GM19467 (cell line): ENCODE data around the gene LIME1.
"Not testable (repeated sequence)": the region's sequence is repeated elsewhere in the genome, so short reads cannot be mapped to it uniquely, and the experiment has no call there.

Source experiments
- ATAC-seq: cut with Tn5 transposase; IDR thresholded peaks from one replicate; pipeline ENCODE4 v1.9.1; 2021; ENCODE audit warnings: mild to moderate bottlenecking, moderate library complexity; ENCODE audit not compliant: unreplicated experiment

LIME1 gene

DNA sequence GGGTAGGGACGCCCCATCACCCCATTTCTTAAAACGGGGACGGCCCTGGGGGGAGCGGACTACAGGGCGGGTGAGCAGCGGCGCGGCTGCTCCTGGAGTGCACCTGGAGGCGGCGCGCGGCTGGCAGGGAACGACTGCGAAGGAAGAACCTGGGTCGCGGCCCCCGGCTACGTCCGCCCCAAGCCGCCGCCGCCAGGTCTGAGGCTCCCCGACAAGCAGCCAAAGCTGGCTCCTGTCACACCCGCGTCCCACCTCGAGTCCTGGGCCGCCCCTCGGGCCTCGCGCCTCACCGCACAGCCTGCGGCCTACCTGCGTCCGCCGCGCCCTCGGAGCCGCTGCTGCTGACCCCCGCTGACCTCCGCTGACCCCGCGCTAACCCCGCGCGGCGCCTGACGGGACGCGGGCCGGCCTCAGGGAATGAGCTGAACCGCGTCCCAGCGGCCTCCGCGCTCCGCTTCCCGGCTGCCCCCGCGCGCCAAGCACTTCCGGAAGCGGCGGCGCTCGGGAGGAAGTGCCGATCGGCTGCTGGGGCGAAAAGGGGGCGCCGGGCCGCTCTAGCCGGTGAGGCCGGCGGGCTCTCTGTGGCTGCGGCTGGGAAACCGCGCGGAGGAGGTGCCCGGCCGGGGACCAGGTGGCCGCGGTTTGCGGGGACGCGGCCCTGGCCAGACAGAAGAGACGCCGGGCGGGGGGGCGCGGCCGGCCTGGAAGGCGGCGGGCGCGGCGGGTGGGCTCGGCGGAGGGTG lies 28.7 kb upstream of the LIME1 start, which contains the start of the genes ARFRP1 and ZGPAT:
Gene ARFRP1, minus strand, starts transcription at position 419 of the 743 bp plus-strand sequence. CDS start 885 bp downstream, outside the sequence.
Gene ZGPAT, plus strand, starts transcription at position 482 of the 743 bp plus-strand sequence. CDS start 542 bp downstream, outside the sequence.
- peak; percentile 61 for ATAC-seq

DNA sequence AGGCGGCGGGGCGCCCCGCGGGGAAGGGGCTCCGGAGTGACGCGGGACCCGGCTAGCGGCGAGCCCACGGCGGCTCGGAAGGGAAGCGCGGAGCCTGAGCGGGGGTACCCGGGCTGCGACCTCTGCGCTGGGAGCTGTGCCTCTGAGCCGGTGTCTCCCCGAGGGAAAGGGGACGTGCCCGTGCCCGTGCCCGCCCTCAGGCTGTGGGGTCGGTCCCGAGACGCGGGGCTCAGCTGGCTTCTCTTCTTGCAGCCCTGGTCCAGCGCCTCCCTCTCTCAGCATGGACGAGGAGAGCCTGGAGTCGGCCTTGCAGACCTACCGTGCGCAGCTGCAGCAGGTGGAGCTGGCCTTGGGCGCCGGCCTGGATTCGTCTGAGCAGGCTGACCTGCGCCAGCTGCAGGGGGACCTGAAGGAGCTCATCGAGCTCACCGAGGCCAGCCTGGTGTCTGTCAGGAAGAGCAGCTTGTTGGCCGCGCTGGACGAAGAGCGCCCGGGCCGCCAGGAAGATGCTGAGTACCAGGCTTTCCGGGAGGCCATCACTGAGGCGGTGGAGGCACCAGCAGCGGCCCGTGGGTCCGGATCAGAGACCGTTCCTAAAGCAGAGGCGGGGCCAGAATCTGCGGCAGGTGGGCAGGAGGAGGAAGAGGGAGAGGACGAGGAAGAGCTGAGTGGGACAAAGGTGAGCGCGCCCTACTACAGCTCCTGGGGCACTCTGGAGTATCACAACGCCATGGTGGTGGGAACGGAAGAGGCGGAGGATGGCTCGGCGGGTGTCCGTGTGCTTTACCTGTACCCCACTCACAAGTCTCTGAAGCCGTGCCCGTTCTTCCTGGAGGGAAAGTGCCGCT lies 27.9 kb upstream of the LIME1 start:
- ATAC-seq = peak; percentile 5

DNA sequence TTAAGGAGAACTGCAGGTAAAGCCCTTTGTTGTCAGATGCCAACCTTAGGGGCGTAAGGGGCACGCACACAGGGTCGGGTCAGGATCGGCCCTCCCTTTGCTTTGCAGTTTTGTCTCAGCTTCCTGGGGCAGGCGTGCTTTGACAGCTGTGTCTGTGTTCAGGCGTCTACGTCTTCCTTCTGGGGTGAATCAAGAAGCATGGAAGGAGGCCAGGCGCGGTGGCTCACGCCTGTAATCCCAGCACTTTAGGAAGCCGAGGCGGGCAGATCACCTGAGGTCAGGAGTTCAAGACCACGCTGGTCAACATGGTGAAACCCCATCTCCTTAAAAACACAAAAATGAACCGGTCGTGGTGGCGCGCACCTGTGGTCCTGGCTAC lies 27.3 kb upstream of the LIME1 start:
- ATAC-seq = no peak

GRCh38 chr20:63711085-63711645 lies 25.3 kb upstream of the LIME1 start:
- no peak for ATAC-seq

GRCh38 chr20:63712191-63712590 lies 24.3 kb upstream of the LIME1 start:
- no peak for ATAC-seq

DNA sequence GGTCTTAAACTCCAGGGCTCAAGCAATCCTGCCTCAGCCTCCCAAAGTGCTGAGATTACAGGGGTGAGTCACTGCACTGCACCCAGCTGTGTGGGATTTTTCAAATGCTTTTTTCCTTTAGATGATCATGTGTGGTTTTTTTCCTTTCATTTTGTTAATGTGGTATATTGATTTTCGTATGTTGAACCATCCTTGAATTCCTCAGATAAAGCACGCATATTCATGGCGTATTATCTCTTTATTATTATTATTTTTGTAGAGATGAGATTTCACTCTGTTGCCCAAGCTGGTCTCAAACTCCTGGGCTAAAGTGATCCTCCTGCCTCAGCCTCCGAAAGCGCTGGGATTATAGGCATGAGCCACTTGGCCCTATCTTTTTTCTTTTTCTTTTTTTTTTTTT lies 21.6 kb upstream of the LIME1 start:
- no peak for ATAC-seq

DNA sequence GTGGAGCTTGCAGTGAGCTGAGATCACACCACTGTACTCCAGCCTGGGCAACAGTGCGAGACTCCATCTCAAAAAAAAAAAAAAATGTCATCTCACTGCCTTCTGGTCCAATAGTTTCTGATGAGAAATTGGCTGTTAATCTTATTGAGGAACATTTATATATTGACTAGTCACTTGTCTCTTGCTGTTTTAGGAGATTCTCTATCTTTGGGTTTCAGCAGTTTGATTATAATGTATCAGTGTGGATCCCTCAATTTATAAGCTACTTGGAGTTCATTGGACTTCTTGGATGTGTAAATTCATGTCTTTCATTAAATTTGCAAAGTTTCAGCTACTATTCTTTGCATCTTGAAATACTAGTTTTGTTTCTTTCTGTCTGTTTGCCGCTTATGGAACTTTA lies 17.5 kb upstream of the LIME1 start:
- ATAC-seq = no peak

DNA sequence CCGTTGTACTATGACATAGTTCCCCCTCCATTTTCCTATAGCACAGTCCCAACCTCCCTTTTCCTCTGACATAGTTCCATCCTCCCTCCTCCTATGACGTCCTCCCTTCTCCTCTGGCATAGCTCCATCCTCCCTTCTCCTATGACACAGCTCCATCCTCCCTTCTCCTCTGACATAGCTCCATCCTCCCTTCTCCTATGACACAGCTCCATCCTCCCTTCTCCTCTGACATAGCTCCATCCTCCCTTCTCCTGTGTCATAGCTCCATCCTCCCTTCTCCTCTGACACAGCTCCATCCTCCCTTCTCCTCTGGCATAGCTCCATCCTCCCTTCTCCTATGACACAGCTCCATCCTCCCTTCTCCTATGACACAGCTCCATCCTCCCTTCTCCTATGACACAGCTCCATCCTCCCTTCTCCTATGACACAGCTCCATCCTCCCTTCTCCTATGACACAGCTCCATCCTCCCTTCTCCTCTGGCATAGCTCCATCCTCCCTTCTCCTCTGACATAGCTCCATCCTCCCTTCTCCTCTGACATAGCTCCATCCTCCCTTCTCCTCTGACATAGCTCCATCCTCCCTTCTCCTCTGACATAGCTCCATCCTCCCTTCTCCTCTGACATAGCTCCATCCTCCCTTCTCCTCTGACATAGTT lies 13.4 kb upstream of the LIME1 start:
- not testable (repeated sequence) for ATAC-seq

- ATAC-seq = not testable (repeated sequence)
Observed at GRCh38 chr20:63730189-63730733, 6.2 kb upstream of the LIME1 start.

DNA sequence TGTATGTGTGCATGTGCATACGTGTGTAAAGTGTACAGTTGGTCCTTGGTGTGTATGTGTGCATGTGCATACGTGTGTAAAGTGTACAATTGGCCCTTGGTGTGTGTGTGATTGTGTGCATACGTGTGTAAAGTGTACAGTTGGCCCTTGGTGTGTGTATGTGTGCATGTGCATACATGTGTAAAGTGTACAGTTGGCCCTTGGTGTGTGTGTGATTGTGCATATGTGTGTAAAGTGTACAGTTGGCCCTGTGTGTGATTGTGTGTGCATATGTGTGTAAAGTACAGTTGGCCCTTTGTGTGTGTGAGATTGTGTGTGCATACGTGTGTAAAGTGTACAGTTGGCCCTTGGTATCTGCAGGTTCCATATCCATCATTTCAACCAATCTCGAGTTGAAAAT lies 5.1 kb upstream of the LIME1 start:
- no peak for ATAC-seq

DNA sequence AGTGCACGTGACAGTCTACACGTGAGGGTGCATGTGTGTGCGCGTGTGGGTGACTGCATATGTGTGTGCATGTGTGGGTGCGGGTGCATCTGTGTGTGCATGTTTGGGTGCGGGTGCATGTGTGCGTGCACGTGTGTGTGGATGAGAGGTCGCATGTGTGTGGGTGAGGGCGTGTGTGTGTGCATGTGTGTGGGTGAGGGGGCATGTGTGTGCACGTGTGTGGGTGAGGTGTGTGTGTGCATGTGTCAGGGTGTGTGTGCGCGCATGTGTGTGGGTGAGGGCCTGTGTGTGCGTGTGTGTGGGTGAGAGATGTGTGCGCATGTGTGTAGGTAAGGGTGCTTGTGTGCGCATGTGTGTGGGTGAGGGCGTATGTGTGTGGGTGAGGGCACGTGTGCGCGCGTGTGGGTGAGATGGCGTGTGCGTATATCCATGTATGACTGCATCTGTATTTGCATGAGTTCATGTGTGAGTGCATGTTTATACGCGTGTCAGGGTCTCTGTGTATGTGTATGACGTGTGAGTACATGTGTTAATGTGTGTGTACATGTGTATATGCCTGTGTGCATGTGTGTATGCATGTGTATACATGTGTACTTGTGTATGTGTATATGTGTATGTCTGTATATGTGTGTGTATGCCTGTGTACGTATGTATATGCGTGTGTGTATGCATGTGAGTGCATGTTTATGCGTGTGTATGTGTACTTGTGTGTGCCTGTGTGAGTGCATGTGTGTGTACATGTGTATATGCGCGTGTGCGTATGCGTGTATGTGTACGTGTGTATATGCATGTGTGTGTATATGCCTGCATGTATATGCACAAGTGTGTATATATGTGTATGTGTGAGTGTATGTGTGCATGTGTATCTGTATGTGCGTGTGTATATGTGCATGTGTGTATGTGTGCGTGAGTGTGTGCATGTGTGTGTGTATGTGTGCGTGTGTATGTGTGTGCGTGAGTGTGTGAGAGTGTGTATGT lies 4.1 kb upstream of the LIME1 start:
- no peak for ATAC-seq

DNA sequence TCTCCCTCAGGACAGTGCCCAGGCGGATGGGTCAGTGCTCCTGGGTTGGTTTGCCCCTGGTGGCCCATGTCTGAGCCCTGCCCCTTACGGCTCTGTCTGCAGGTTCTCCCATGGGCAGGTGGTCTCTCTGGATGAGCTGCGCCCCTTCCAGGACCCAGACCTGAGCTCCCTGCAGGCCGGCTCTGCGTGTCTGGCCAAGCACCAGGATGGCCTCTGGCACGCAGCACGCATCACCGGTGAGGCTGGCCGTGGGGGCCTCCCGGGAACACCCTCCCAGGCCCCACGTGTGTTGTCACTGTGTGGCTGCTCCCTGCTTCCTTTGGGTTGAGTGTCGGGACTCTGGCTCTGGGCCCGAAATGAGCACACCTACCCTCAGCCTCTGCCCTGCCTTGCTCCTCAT lies 3.3 kb upstream of the LIME1 start:
- ATAC-seq = no peak

DNA sequence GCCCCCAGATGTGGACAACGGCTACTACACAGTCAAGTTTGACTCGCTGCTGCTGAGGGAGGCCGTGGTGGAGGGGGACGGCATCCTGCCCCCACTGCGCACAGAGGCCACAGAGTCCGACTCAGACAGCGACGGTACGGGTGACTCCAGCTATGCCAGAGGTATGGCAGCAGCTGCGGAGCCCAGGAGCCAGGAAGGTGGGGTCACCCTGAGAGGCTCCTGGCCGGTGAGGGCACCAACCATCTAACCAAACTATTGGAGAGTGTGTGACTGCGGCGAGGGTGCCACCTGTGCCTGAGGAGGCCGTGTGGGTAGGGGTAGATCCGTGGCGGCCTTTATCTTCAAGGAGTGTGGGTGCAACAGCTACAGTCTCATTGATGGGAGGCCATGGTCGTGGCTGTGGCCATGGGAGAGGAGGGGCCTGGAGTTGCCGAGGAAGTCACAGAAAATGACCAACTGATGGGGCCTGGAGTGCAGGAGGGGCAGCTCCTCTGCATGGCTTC lies 2.8 kb upstream of the LIME1 start:
- no peak for ATAC-seq

DNA sequence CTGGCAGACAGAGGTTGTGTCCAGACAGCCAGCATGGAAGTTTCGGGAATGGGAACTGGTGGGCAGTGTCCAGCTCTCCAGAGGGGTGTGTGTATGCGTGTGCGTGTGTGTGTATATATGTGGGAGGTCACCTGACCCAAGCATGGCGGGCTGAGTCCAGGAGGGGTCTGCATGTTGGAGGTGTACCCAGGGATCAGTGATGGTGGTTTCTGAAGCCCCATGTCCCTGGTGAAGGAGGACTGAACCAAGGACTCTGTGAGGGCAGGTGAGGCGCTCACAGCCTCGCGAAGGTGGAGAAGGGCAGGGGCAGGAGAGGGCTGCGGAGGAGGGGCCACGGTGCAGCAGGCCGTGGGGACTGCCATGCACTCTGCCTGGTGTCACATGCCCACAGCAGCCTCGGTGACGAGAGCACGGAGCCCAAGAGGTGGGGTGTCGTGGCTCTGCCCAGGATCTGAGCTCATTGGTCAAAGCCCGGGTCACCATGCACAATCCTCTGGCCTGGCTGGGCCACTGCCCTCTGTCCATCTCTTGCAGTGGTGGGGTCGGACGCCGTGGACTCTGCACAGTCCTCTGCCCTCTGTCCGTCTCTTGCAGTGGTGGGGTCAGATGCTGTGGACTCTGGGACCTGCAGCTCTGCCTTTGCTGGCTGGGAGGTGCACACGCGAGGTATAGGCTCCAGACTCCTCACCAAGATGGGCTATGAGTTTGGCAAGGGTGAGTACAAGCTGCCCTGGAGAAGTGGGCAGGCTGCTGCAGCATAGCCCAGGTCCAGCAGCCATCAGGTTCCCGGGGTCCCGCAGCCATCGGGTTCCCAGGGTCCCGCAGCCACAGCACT lies 2.1 kb upstream of the LIME1 start:
- ATAC-seq = no peak

DNA sequence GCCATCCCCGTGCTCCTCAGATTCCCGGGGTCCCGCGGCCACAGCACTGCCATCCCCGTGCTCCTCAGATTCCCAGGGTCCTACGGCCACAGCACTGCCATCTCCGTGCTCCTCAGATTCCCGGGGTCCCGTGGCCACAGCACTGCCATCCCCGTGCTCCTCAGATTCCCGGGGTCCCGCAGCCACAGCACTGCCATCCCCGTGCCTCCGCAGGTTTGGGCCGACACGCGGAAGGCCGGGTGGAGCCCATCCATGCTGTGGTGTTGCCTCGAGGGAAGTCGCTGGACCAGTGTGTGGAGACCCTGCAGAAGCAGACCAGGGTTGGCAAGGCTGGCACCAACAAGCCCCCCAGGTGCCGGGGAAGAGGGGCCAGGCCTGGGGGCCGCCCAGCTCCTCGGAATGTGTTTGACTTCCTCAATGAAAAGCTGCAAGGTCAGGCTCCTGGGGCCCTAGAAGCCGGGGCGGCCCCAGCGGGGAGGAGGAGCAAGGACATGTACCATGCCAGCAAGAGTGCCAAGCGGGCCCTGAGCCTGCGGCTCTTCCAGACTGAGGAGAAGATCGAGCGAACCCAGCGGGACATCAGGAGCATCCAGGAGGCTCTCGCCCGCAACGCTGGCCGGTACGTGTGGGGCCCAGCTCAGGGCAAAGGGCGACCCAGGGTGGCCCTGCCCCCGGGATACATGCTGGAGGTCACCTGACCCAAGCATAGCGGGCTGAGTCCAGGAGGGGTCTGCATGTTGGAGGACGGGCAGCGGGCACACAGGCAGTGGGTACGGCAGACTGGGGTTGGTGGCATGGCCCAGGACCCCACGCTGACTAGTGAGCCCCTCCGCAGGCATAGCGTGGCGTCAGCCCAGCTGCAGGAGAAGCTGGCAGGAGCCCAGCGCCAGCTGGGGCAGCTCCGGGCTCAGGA lies 1.3 kb upstream of the LIME1 start:
- ATAC-seq = no peak

DNA sequence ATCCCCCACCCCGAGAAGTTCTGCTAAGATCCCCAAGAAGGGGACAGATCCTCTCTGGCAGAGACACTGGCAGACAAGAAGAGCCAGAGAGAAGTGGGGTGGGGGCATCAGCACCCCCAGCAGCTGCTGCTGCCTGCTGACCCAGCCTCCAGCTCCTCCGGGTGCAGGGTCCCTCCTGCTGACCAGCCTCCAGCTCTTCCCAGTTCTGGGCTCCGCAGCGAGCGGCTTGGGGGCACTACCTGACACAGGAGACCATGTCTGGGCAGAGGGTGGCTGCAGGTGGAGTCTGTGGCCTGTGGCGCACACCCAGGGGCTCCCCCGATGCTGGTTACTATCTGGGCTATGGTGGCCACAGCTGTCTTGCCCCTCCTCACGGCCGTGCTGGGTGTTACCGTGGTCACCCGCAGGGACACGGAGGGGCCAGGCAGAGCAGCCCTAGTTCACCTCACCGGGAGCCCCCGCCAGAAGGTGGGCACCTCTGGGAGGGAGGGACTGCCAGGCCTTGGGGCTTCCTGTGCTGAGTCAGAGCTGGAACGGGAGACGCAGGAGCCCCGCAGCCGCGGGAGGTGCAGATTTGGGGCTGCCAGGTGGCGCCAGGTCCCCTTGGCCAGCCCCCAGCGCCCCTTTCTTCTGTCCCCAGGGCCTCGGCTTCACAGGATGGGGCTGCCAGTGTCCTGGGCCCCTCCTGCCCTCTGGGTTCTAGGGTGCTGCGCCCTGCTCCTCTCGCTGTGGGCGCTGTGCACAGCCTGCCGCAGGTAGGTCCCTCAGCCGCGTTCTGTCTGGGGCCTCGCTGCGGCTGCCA lies 630 bp downstream of the LIME1 start:
- ATAC-seq = no peak

GRCh38 chr20:63737695-63737944 lies 1.2 kb downstream of the LIME1 start:
- ATAC-seq = no peak
